ENCODE data around the gene STK40. TPM values are rescaled to one million over a fixed set of nuclear protein-coding genes. Genes with fewer than 3 reads are reported as not detected.
A peak's percentile ranks its signal among the peaks of the same experiment; 100 is the strongest.

STK40 gene
- polyA plus RNA-seq, 5 donors = 29.1 to 41.0 (median 32.2) TPM

- no peak for DNase-seq
Observed at GRCh38 chr1:36346741-36347370, 38.9 kb downstream of the STK40 start.

DNA sequence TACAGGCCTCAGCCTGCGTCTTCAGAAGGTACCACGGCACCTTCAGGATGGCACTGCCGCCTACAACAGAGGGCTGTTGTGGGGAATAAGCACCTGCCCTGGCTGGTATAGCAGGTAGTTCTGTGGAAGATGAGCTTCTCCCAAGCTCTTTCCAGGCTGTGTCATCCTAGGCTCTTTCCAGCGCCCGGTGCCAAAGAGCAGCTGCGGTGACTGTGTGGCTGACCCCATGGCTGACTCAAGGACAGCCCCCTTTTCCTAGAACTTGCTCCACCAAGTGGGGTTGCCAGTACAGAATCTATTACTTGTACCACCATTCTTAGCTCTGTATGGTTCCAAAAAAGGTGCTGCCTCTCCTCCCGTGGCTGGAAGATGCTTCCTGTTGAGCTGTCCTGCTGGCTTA, 40.4 kb downstream of the STK40 start:
- no peak for DNase-seq

GRCh38 chr1:36344395-36344680, 41.4 kb downstream of the STK40 start:
- no peak for DNase-seq

DNA sequence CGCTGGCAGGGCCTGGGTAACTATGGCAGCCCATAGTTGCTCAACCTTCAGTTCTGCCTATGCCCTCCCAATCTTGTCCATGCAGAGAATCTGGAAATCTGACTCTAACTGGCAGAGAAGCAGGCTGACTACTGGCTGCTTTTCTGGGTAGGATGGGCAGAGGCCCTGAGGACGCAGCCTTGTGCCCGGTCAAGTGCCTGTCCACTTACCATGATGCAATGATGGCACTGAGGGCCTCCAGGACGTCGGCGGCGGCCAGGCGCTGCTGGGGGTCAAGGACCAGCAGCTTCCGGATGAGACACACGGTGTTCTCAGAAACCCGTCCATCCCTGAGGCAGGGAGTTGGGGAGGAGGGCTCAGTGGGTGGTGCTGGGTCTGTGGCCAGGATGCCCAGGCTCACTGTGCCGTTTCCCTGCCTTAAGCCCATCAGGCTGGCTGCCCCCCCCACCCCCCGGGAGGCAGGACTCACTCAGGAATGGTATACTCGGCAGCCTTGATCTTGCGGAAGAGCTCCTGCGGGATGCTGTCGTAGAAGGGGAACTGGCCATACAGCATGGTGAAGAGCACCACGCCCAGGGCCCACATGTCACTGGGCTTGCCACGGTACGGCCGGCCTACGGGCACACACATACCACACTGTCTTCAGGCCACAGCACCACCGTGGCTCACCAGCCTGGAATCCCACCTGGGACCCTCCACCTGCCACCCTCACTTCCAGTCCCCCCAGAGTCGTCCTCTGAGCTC, 41.9 kb downstream of the STK40 start:
- no peak for DNase-seq

GRCh38 chr1:36342426-36343185, 43.1 kb downstream of the STK40 start:
- no peak for DNase-seq

- no peak for DNase-seq
Observed at GRCh38 chr1:36341626-36342320, 44.0 kb downstream of the STK40 start.

DNA sequence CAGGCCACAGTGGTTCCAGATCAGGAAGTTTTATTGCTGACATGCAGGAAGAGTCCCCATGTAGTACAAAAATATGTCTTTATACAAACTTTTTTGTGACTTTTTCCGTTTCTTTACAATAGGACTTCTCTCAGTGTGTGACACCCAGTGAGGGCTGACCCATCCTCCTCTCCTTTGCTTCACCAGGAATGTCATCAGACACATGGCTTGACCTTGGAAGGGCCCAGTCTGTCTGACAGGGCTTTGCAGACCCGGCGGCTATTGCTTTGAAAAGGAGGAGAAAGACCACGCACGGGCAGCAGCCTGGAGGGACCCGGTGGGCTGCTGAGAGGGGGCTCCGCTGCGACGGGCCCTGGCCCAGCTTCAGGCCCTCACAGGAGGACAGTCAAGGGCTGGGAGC, 46.1 kb downstream of the STK40 start:
- no peak for DNase-seq

DNA sequence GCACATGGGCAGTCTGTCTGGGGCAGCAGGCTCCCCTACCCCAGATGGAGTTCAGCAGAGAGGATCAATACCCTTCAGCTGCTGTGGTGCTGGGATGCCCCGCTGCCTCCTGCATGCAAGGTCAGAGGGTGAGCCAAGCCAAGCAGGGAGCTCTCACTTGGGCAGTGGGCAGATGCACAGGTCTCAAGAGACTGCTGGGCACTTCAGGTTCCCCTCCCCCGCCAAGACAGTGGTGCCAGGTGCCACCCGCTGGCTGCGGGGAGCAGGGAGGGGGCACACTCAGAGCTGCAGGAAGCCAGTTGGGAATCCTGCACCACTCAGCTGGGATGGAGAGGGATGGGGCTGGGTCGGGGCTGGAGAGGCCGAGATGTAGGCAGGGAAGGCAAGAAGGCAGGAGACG, 46.5 kb downstream of the STK40 start:
- no peak for DNase-seq

DNA sequence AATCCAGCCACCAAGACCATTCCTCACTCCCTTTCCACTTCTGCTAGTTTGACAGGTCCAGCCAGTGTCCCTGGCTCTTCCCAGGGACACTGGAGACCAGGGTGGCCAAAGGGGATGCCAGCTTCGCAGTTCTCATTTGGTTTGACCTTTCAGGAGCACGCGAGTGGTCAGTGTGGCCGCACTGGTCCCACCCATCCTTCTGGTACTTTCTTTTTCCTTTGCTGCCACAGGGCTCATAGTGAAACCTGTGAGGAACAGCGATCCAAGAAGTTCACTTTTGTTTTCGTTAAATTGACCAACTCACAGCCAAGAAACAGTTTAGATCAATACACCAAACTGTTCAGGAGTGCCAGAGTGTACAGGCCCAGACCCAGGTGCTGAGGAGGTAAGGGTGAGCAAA, 47.9 kb downstream of the STK40 start:
- no peak for DNase-seq

GRCh38 chr1:36330940-36331339, 54.8 kb downstream of the STK40 start:
- no peak for DNase-seq

DNA sequence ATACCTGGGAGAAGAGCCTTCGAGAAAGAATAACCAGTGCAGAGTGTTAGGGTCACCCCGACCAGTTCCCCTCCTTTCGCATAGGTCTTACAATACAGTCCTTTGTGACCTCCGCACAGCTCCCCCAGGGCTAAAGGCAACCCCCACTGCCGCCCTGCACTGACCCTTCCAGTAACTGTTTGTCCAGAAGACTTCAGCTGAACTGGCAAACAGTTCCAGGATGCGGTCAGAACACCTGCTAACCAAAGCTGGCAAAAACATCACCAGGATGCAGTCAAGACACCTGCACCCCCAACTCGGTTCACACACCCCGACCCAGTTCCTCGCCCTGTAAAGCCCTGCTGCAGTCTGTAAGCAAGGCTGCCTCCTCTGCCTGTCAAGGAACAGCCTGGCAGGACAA, 55.9 kb downstream of the STK40 start:
- DNase-seq = no peak

GRCh38 chr1:36328713-36329112, 57.0 kb downstream of the STK40 start:
- DNase-seq = no peak

GRCh38 chr1:36328088-36328480, 57.6 kb downstream of the STK40 start:
- DNase-seq = no peak

DNA sequence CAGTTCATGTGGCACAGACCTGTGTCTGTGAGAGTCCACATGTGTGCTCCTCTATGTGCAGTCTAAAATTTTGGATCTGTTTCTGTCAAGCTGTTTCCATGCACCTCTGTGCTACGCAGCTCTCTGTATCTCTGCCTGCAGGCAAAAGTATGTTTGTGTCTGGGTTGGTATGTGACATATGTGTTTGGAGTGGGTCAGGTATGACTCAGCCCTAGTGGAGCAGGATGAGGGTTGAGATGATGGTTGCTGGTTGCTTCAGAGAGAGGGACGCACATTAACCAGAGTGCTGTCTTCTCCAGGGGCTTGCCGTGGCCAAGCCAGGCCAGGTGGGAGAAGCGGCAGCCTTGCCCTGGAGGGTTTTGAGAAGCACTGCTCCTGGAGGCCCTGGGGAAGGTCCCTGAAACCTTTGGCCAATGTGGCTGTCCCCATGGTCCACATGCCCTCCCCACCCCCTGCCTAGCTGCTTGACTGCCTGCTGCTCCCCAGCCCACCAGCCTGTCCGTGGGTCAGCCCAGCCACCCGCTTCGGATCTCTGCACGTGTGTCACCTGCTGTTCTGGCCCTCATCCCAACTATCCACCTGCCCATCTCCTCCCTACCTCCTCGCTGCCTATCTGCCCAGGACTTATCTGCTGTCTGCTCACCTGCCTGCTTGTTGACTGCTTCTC, 58.2 kb downstream of the STK40 start:
- DNase-seq = no peak

DNA sequence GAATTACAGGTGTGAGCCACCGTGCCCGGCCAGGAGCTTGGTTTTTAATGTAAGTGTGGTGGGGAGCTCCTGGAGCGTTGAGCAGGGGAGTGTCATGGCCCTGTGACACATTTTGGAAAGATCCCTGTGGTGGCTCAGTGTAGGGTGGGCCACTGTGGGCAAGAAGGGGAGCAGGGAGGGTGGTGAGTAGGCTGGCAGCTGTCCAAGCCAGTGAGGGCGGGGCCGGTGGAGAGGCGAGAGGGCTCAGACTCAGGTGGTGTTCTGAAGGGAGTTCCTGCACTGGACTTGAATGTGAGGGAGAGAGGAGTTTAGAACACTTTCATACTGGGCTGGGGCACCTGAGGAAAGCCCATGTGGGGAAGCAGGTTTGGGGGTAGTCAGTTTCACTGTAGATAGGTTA, 59.2 kb downstream of the STK40 start:
- DNase-seq = no peak

- DNase-seq = no peak
Observed at GRCh38 chr1:36324353-36324703, 61.4 kb downstream of the STK40 start.

DNA sequence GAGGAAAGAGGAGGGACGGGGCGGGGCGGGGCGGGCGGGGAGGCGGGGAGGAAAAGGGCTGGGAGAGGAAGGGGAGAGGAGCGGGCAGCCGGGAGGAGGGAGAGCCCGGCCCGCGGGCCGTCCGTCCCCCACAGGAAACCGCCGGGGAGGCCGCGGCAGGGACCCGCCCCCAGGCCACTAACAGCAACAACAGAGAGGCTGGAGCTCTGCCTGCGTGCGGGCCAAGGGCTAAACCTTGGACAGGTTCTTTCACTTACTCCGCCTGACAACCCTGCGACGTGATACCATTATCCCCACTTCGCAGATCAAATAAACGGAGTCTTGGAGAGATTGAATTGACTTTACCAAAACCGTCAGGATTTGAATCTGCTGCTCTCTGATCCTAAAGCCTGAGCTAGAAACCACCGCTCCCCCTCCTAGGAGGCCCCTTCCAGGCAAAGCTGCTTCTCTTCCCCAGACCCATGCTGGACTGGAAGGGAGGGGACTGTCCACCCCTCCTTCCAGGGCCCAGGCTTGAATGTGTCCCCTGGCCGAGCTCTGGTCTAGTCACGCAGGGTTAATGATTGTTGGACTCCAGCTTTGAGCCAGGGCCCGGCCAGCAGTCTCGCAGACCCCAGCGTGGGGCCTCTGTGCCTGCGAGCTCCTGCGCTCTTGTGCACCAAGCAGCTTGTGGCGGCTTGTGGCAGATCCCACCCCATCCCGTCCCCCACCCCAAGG, 61.9 kb downstream of the STK40 start, which contains the start of gene EVA1B:
Gene EVA1B, minus strand, starts transcription at position 10 of the 717 bp plus-strand sequence. CDS start 608 bp downstream, outside the sequence.
- DNase-seq = peak; percentile 85 to 86

- peak in 1 of 2 donors; percentile 56 for DNase-seq
Observed at GRCh38 chr1:36322786-36323635, 62.7 kb downstream of the STK40 start.

DNA sequence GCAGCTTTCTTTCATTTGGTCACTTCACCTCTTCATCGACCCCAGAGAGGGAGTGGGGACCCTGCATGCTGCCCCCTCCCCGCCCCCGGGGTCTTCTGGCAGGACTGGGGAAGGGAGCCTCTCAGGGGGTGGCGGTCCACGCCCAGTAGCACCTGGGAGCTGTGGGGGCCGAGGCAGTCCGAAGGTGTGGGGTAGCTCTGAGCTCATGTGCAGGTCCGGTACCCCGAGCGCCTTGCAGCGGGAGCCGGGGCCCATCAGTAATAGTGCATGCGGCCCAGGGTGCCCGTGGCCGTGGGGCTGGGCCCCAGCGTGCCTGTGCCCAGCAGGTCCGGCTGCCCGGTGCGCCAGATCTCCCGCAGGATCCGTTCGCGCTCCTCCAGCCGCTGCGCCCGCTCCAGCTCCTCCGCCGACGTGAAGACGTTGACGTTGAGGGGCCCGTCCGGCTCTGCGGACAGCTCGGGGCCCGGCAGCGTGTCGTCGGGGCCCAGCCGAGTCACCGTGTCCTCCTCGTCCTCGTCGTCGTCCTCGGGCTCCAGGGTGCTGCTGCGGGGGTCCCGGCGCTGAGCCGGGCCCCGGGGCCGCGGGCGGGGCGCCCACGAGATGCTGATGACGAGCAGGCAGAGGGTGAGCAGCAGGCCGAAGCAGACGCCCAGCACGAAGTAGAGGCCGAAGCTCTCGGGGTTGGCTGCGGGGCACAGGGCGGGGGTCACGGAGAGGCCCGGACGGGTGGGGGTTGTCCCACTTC, 63.5 kb downstream of the STK40 start:
- no peak for DNase-seq

Measured in right lung (tissue), 5 donors.